DND-41 (cell line): ENCODE measurements around the gene RRM1.

Experiments
- ATAC-seq: fragments of 200-7000 bp; cut with Tn5 transposase; 3 replicates; pipeline ENCODE4 v1.9.1; 2021; ENCODE audit warnings: low read depth; ENCODE audit not compliant: insufficient read depth
- DNase-seq: peaks from one replicate; pipeline ENCODE4 v3.0.0-alpha.2; 2020
- H2AFZ ChIP-seq: 2 replicates; pipeline ENCODE4 v1.6.0; 2012; ENCODE audit warnings: low read depth, low read length
- H3K27ac ChIP-seq: 2 replicates; pipeline ENCODE4 v1.5.1; 2012; ENCODE audit warnings: low read length, inconsistent platforms
- H3K27me3 ChIP-seq: fragments of 200-600 bp; sonication (generic); 2 replicates; pipeline ENCODE4 v1.6.0; 2012; ENCODE audit warnings: low read length, mild to moderate bottlenecking, inconsistent platforms; ENCODE audit not compliant: insufficient read depth, poor library complexity
- H3K36me3 ChIP-seq: 2 replicates; pipeline ENCODE4 v1.5.1; 2012; ENCODE audit warnings: low read length, inconsistent platforms; ENCODE audit not compliant: insufficient read depth
- H3K4me1 ChIP-seq: 2 replicates; pipeline ENCODE4 v1.5.1; 2012; ENCODE audit warnings: mild to moderate bottlenecking, low read length; ENCODE audit not compliant: insufficient read depth
- H3K4me2 ChIP-seq: 2 replicates; pipeline ENCODE4 v1.6.0; 2012; ENCODE audit warnings: mild to moderate bottlenecking, moderate library complexity, low read length, inconsistent platforms; ENCODE audit not compliant: insufficient read depth
- H3K4me3 ChIP-seq, 2 experiments: fragments of 200-600 bp in 1 of 2; shearing (Covaris generic) in 1 of 2; 2 replicates each; pipeline ENCODE4 v1.5.1; 2012 to 2016; ENCODE audit warnings: inconsistent platforms in 2 of 2, low read length in 2 of 2, mild to moderate bottlenecking in 2 of 2, low read depth in 1 of 2, moderate library complexity in 1 of 2
- H3K79me2 ChIP-seq: 2 replicates; pipeline ENCODE4 v1.6.0; 2012; ENCODE audit warnings: low read length, inconsistent platforms; ENCODE audit not compliant: insufficient read depth
- H3K9ac ChIP-seq: 2 replicates; pipeline ENCODE4 v1.6.0; 2012; ENCODE audit warnings: low read depth, mild to moderate bottlenecking, inconsistent platforms, low read length, moderate library complexity
- H3K9me3 ChIP-seq: 2 replicates; pipeline ENCODE4 v1.5.1; 2012; ENCODE audit warnings: low read length, moderate library complexity, mild to moderate bottlenecking, inconsistent platforms; ENCODE audit not compliant: insufficient read depth, severe bottlenecking
- H4K20me1 ChIP-seq: 2 replicates; pipeline ENCODE4 v1.6.0; 2012; ENCODE audit warnings: low read length; ENCODE audit not compliant: insufficient read depth
- CTCF ChIP-seq: IDR thresholded peaks from 2 replicates; pipeline ENCODE4 v1.5.1; 2012; ENCODE audit warnings: borderline replicate concordance, low read length, moderate library complexity, mild to moderate bottlenecking; ENCODE audit not compliant: poor library complexity, severe bottlenecking; ENCODE audit errors: extremely low read depth
- EZH2 ChIP-seq: IDR thresholded peaks from 3 replicates; pipeline ENCODE4 v1.6.1; 2012; ENCODE audit warnings: borderline replicate concordance, low read depth, mild to moderate bottlenecking, moderate library complexity, low read length, inconsistent platforms; ENCODE audit not compliant: severe bottlenecking

The RRM1 gene

GRCh38 chr11:4087551-4087950 lies 7.0 kb upstream of the RRM1 start:
- no peaks in the 10 kb centered on the region for H4K20me1 ChIP-seq
- H2AFZ ChIP-seq = no peak overlapping the region
- DNase-seq (no peak), ATAC-seq (no peak)
- no peaks in the 10 kb centered on the region for H3K9me3 ChIP-seq
- H3K4me2 ChIP-seq = no peak overlapping the region
- peaks cover 64% of the 10 kb centered on the region for H3K36me3 ChIP-seq
- TF ChIP-seq CTCF (no peak), EZH2 (no peak)
- no peak overlapping the region for H3K9ac ChIP-seq
- no peaks in the 10 kb centered on the region for H3K4me1 ChIP-seq
- H3K27ac ChIP-seq = no peak overlapping the region
- no peaks in the 10 kb centered on the region for H3K79me2 ChIP-seq
- H3K27me3 ChIP-seq = no peaks in the 10 kb centered on the region
- no peak overlapping the region for H3K4me3 ChIP-seq

GRCh38 chr11:4090258-4090657 lies 4.3 kb upstream of the RRM1 start:
- ATAC-seq (no peak), DNase-seq (no peak)
- Histone ChIP-seq H3K27me3 (no peaks in the 10 kb centered on the region), H3K79me2 (peaks cover 15% of the 10 kb centered on the region), H3K4me1 (peaks cover 9% of the 10 kb centered on the region), H3K9me3 (no peaks in the 10 kb centered on the region), H3K9ac (no peak overlapping the region), H3K4me3 (no peak overlapping the region), H3K4me2 (no peak overlapping the region), H4K20me1 (no peaks in the 10 kb centered on the region), H2AFZ (no peak overlapping the region), H3K27ac (no peak overlapping the region), H3K36me3 (peaks cover 46% of the 10 kb centered on the region)
- TF ChIP-seq CTCF (no peak), EZH2 (no peak)

- Histone ChIP-seq H3K36me3 (peaks cover 41% of the 10 kb centered on the region), H4K20me1 (peaks cover 11% of the 10 kb centered on the region; the same call in 1 of the 2 replicates), H3K4me3 (no peak overlapping the region), H3K9ac (no peak overlapping the region), H3K9me3 (no peaks in the 10 kb centered on the region), H3K27me3 (no peaks in the 10 kb centered on the region), H3K4me2 (no peak overlapping the region), H3K79me2 (peaks cover 33% of the 10 kb centered on the region), H2AFZ (no peak overlapping the region), H3K4me1 (peaks cover 27% of the 10 kb centered on the region), H3K27ac (no peak overlapping the region)
- no peak for ATAC-seq
- DNase-seq = no peak
- no peak for TF ChIP-seq EZH2
- no peak for TF ChIP-seq CTCF
These were observed 2.6 kb upstream of the RRM1 start for GRCh38 chr11:4092026-4092425.
